Stimulated activated CD4-positive, alpha-beta T cell treated with anti-CD3 and anti-CD28 coated beads, Interleukin-2, amount 100 ng/mL, for 48 hours (primary cell): ENCODE measurements around the gene ADCY1.

ENCODE experiments used
- DNase-seq, 2 donors: peaks; one replicate each; pipeline ENCODE4 v3.0.0-alpha.2; 2020

Gene ADCY1

DNA sequence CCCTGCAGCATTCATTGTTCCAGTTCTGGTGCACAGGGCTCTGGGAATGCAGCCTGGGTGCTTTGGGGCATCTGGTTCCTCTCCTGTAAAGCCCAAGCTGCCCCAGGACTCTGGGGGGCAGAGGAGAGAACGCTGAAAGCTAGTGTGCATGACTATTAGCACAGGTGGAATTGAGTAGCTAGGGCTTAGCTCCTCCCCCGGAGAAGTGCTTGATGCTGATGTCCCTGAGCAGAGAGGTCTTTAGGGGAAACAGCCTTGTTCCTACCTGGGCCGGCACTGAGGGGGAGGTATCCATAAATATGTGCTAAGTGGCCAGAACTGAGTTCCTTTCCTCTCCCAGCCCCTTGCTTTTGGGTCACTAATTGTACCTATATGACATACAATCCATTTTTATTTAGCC lies 3.9 kb downstream of the ADCY1 start:
- no peak for DNase-seq

DNA sequence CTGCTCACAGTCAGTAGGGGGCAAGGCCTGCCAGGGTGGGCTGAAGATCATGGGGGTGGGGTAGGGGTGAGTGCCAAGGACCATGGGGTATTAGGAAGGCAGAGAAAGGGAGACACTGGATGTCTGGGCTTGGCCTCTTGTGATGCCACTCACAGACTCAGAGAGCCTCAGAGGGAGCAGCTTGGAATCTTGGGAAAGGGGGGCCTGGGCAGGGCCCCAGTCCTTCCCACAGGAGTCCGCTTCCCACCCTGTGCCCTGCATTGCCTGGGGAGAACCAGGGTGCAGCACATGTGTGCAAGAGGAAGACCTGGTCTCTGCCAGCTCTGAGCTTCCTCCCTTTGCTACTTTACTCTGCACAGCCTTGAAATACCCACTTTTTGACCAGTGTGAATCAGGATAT lies 4.3 kb downstream of the ADCY1 start:
- no peak for DNase-seq

DNA sequence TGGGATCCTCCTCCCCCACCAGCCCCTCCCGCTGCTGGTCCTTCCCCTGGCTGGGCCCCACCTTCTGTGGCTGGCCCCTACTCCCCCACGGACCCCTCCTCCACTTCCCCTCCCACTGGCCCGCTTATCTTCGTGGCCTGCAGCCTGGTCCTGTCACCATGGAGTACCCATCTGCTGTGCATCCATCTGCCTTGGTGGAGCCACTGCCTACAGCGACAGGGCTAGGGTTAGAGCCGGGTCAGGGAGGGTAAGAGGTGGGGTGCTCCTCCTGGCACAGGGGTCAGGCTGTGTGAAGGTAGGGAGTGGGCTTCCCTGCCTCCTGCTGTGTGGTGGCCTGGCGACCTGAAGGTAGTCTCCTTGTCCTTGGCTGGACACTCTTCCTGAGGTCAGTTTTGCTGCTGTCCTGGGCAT lies 5.2 kb downstream of the ADCY1 start:
- DNase-seq, result no peak

DNA sequence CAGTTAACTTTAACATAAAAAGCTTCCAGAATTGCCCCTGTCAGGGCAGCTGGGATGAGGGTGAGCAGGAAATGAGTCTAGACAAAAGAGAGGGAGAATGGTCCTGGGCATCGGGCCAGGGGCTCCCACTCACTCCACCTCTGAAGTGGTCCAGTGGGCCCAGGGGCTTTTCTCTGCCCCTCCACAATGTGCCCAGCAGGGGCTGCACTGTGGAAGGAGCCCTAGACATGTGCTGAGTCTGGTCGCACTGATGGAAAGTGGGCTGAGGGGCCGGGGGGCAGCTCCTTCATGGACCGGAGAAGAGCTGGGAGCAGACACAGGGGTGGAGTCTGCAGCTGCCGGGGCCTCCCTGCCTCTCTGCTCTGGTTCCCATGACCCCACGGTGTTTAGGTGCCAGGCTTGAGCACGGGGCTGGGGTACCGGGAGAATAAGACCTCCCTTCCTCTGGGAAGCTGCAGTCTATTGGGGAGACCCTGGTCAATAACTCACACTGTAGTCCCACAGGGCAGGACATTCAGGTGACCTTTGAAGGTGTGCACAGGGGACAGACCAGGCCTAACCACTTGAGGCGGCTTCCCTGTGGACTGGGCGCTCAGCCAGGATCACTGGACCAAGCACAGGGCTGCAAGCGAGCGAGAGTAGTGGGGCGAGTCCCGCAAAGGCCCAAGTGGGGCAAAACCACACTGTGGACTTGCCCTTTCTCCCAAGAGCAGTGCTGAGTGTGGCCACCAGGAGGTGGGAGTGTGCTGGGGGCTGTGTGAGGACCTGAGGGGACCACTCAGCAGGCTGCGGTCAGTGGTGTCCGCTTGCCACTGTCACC lies 6.1 kb downstream of the ADCY1 start:
- DNase-seq, result no peak

DNA sequence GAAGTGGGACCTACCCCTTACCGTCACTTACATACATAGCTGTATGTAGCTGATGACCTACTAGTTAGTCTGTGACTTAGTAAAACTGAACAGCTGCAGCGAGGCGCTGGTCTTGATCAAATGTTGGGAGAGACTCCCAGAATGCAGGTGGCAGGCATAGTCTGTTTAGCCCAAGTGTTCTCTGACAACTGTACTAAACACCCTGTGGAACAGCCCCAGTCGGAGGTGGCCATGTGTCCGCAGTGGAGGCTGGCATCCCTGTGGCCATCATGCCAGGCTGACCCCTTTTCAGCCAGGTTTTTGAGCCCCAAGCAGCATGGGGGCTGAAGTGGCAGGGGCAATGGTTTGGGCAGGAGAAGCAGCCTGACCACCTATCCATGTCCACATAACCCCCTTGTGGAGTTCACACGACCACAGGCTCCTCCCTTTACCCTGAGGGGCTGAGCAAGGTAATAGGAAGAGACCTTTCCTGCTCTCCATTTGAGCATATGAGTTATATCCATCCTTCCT lies 7.2 kb downstream of the ADCY1 start:
- no peak for DNase-seq

DNA sequence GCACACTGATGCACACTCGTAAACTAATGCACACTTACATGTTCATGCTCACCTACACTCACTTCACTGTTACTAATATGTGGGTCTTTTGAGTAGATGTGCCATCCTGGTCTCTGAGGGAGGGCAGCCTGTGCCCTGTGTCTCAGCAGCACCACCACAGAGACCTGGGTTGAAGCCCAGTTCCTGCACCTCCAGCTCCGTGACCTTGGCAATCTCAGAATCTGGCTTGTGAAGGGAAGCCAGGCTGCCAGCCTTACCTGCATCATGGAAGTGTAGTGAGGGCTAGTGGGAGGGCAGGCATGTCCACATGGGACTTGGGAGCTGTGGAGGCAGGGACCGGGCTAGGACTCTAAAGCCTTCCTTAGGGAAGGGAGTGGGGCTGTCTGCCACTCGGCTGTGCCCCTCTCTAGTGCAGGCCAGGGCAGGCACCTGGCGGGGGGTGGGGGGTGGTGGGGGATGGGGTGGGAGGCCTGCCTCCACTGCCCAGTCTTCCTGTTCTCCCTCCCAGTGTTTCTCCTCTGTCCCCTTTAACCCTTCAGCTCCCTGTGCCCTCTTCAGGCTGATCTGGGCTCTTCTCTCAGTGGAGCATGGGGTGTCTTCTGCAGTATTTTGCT lies 8.1 kb downstream of the ADCY1 start:
- DNase-seq, result no peak

DNA sequence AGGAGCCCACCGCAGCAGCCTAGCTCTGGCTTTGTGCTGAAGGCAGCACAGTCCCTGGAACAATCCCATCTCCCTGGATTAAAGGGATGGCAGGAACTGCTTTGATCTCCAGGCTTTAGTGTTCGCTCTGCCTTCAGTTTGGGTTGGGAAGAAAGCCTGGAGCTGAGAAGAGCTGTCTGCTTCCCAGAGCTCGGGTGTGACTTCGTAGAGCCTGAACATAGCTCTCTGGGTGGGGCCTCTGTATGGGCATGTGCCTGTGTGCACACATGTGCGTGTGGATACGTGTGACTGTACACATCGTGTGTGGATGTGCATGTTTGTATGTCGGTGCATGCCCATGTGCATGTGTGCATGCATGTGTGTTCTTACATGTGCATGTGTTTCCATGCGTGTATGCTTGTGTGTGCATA lies 8.7 kb downstream of the ADCY1 start:
- DNase-seq, result no peak

DNA sequence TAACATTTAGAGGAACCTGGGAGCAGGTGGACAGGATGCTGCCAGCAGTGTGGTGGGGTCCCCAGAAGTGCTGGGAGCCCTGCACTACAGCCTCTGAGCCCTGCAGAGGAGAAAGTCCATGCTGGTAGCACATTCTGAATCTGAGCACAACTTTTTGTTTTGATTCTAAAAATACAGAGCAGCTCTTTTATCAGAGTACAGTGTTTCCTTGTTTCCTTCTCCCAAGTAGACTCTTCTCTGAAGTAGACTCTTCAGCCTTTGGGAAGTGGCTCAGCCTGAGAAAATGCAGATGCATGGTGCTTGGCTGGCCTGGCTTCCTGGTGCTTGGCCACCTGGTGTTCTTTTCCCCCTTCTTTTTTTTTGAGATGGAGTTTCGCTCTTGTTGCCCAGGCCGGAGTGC lies 9.1 kb downstream of the ADCY1 start:
- no peak for DNase-seq

DNA sequence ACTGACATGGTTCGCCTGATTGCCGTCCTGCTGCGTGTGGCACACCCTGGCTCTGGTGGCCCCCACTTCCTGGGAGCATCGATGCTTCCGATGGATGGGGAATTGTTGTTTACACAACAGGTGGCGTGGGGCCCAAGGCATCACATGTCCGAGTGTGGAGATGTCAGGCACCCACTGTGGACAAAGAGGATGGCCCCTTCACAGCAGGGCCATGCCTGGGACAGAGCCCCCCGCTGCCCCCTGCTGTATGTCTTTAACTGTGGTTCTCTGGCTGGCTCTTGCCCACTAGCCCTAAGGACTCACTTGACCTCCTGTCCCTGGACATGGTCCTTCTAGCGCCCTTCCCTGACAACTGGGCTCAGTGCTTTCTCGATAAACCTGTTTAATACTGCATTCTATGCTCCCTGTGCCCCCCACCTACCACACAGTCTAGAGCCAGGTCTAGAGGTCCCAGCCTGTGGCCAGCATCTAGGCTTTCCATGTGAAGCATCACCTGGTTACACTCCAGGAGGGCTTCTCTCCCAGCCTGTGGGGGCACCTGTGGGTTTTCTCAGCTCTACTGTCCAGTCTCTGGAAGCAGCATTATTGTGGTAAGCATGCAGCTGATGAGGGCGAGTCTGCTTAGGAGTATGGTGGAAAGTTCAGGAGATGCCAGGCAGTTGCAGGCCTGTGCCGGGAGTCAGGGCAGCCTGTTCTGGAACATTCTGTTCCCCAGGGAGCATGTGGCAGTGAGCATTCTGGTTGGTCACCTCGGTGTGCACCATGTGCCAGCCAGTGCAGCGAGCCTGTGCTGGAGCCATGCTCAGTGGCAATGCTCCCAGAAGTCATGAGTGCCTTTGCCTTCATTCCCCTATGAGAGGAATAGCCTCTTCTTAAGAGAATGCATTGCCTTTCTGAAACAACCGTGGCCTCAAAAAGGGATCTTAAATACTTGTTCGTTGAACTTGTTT lies 10.4 kb downstream of the ADCY1 start:
- DNase-seq, result no peak

DNA sequence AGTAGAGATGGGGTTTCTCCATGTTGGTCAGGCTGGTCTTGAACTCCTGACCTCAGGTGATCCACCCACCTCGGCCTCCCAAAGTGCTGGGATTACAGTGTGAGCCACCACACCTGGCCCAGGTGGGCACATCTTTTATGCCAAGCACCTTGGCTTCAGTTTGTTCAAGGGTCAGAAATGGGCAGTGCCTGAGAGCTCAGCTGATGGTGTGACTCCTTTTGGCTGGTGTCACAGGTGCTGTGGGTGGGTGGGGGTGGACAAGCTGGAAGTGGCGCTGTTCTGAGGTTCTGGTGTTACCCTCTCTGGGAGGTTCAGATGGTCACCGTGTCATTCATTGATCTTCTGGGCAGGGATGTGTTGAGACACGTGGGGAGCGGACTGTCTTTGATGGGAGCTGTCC lies 11.5 kb downstream of the ADCY1 start:
- DNase-seq, result no peak

DNA sequence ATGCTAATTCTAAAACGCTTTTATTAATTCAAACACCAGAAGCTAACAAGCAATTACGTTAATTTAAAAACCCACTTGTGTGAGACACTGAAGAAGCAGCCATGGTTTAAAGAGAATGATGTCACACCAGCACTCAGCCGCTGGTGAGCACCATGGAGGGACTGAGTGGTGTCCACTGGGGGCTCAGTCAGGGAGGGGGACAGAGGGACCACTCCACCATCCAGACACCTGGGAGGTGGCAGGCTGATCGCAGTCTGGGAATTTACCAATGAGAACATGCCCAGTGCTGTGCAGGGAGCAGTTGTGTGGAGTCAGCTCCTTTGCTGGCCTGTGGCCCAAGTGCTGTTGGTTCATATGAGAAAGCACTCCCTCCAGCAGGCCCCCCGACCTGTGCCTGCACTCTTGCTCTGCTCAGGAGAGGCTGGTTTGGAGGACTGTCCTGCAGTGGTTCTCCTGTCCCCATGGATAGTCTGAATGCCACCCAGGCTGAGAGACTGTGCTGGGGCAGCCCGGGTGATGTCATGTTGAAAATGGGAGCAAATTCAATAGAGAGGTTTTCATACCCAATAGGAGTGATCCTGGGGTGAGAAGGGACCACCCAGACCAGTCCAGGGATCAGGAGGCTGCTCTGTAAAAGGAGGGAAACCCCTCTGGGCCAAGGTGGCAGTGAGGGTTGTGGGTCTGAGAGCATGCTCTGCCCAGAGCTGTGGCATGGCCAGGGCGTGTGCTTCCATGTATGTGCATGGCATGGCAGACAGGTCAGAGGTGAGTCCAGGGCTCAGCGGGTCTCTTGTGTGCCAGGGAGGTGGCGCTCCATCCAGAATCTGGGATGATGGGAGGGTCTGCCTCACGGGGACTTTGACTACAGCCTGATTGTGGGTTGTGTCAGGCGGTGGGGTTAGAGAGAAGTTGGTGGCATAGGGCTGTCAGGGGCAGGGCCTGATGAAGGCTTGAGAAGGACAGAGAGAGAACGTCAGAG lies 12.7 kb downstream of the ADCY1 start:
- no peak for DNase-seq

DNA sequence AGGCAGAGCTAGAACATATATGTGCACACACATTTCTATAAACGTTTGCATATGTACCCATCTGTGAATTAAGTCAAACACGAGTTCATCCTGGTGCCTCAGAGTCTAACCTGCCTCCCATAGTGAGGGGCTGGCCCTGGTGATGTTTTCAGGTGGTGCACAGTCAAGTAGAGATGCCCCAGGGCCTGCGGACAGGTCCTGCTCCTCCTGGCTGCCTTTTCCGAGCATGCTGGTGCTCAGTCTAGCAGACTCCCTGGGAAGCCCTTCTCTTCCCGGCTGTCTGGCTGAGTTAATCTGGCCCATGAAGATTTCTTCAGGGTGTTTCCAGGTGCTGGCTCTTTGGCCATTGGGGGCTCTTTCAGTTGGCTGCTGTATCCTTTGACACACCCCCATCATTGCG lies 14.3 kb downstream of the ADCY1 start:
- no peak for DNase-seq

DNA sequence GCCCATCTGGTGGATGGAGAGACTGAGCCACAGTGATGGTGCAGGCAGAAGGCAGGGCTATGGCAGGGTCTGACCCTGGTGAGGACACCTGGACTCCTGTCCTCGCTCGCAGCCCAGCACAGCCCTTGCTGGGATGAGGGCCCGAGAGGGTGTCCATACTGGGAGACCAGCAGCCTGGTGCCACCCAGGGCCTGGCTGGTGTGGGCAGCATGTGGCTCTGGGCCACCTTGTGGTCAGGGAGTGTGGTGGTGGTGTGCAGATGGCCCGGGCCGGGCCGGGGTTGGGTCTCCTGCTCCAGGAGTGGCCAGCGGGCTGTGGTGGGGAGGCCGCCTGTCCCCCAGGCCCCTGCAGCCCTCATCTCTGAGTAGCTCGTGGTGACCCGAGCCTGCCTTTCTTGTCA lies 14.9 kb downstream of the ADCY1 start:
- DNase-seq, result no peak

DNA sequence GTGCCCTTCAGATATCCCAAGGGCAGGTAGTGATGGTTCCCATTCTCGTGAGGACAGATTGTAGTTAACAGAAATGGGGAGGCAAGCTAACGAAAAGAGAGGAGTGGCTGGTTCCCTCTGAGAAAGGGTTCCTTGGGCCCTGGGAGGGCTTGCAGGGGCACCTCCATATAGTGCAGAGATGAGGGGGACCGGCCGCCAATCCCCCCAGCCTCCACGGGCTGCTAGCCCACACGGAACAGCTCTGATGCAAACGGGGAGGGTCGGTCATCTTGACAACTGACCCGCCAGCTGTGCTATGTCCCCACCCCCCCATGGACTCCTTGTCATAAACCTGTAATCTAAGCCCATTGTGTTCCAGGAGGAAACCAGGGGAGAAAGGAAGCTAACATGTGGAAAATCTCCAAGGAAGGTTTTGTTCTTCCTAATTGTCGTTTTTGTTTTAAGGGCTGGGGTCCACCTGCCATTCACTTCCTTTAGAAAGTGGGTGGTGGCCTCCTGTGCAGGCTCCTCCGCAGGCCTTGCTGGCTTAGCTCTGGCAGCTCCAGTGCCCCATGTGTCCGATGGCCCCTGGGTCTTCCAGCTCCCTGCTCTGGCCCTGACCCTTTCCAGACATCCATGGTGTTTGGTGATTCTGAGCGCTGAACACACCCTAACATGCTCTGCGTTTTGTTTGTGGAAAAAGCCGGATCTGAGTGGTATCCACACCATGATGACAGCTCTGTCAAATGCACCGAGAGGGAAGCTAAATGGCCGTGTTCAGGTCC lies 15.9 kb downstream of the ADCY1 start:
- no peak for DNase-seq

DNA sequence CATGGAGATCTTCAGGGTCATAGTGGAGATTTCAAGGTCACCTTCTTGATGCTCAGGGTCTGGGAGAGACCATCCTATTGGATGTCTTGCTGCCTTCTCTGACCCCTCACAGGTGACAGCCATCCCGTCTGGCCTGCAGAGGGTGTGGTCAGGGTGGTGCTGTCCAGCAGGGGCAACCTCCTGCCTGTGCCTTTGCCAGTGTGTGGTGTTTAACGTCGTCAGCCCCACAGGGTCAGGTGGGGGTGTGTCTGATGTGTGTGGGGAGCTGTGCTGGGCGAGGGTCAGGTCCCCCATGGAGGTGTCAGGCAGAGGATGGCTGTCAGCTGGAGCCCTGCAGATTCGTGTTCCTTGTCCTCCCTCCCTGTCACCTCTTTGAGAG lies 16.5 kb downstream of the ADCY1 start:
- DNase-seq, result no peak

DNA sequence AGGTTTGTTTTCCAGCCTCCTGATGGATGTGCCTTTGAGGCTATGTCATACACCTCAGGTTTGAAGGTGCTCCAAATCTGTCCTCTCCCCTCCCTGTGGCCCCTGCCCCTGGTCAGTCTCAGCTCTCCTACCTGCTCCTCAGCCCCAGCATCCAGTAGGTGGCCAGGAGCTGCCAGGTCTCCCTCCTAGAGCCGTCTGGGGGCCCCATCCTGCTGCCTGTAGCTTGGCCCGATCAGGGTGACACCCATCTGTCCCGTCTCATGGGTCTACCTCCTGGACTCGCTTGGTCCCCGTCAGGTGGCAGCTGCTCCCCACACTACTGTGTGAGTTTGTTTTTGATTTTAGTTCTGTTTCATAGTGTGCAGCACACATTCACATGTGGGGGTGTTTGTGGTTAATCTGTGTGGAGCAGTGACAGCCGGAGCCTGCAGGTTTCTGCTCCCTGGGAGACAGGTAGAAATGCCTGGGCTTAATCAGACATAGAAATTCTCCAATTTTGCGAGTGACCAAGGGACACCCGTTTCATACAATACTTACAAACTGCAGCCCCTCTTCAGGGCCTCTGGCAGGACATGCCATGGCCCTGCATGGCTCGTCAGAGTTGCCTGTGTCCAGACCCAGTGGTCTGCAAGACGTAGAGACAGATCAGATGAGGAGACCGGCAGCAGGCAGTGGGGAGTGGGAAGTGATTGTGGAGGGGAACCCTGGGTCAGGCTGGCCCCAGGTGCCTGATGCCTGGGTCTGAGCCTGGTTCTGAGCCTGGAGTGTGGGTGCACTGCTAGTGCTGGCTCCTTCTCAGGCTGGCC lies 17.1 kb downstream of the ADCY1 start:
- no peak for DNase-seq

DNA sequence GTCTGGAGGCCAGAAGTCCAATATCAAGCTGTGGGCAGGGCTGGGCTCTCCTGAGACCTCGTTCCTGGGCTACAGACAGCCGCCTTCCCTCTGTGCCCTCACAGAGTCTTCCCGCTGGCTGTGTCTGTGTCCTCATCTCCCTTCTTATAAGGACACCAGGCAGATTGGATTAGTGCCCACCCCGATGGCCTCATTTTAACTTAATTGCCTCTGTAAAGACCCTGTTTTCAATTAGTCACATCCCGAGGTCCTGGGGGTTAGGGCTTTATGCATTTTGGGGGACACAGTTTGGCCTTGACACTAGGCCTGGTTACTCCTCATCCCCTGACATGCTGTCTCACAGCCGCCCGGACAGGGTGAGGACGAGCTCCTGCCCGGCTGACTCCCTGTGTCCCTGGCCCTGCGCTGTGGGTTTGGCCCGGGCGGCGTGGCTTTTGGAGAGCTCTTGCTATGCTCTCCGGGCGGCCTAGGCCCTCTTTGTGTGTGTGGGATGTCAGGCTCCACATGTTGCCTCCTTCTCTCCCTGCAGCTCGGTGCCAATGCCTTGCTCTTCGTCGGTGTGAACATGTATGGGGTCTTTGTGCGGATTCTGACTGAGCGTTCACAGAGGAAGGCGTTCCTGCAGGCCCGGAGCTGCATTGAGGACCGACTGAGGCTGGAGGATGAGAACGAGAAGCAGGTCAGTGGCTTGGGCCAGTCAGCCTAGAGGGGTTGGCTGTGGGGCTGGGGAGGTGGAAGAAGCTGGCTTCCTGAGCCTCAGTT lies 18.2 kb downstream of the ADCY1 start:
- DNase-seq, result no peak

DNA sequence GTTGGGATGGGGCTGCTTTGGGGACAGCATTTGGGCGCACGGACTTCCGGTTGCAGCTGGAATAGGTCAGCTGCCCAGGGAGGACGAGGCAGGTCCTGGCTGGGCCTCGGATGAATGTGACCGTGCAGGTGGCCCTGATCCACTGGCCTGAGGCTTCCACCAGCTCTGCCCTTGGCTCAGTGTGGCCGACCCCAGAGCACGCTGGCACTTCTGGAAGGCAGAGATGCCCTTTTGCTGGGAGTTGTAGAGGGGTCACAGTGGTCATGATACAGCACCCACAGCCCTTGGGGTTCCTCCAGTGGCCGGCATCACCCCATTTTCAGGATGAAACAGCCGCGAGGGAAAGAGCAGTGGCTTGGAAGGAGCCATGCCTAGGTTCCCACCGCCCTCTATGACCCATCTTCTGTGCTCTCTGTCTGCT lies 19.0 kb downstream of the ADCY1 start:
- no peak for DNase-seq

DNA sequence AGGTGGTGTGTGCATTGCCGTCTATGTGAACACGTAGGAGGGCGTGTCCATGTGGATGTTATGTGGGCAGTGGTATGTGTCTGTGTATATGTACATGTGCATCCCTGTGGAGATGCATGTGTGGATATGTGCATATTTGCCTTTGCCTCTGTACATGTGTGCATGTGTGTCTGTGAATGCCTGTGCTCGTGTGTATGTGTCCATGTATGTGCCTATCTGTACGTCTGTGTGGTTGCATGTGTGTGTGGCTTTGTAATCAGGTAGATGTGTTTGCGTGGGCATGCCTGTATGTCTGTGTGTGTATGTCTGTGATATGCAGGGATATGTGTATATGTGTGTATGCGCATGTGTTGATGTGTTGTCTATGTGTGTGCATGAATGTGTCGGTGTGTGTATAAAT lies 19.7 kb downstream of the ADCY1 start:
- no peak for DNase-seq
